Measurements from ENCODE around the gene LCN2.
A peak's percentile ranks its signal among the peaks of the same experiment; 100 is the strongest.

Gene LCN2

GRCh38 chr9:128185979-128186965, 37.0 kb downstream of the LCN2 start:
- Mint-ChIP-seq H3K9me3 (no peaks in the 10 kb centered on the region), H3K36me3 (ENCODE audit: insufficient read depth) (peaks cover 59% of the 10 kb centered on the region), H3K27me3 (no peaks in the 10 kb centered on the region), H3K27ac (peak overlapping the region in 1 of 2 donors; percentile 32), H3K4me3 (no peak overlapping the region), H3K4me1 (ENCODE audit: low read depth in 2 of 2) (peaks cover 21% of the 10 kb centered on the region in 2 donors)
- DNase-seq: no peak
- no peak for ATAC-seq (replicated peaks)

- Mint-ChIP-seq H3K36me3 (ENCODE audit: insufficient read depth) (peaks cover 66% of the 10 kb centered on the region), H3K27me3 (no peaks in the 10 kb centered on the region), H3K4me3 (no peak overlapping the region), H3K27ac (no peak overlapping the region), H3K9me3 (no peaks in the 10 kb centered on the region), H3K4me1 (ENCODE audit: low read depth in 2 of 2) (peaks cover 21 to 25% of the 10 kb centered on the region in 2 donors)
- DNase-seq (no peak), ATAC-seq (replicated peaks) (no peak)
Measured at GRCh38 chr9:128187361-128187760, 38.1 kb downstream of the LCN2 start.

DNA sequence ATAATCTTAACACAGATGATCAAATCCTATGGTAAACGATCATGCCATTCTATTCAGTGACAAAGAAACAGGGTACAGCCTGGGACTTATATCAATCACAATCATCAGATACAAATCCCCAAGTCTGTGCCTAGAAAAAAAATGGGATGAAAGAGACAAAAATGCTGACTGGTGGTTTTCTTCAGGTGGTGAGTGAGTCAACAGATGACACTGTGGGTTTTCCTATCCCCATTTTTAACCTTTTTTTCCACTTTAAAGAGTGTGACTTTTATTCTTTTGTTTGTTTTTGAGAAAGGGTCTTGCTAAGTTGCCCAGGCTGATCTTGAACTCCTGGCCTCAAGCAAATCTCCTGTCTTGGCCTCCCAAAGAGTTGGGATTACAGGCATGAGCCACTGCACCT, 39.0 kb downstream of the LCN2 start:
- peak overlapping the region in 1 of 2 donors; percentile 50 for H3K27ac Mint-ChIP-seq
- no peak overlapping the region for H3K4me3 Mint-ChIP-seq
- H3K27me3 Mint-ChIP-seq: no peaks in the 10 kb centered on the region
- peaks cover 60% of the 10 kb centered on the region for H3K36me3 Mint-ChIP-seq (ENCODE audit: insufficient read depth)
- peaks cover 21 to 25% of the 10 kb centered on the region in 2 donors for H3K4me1 Mint-ChIP-seq (ENCODE audit: low read depth in 2 of 2)
- DNase-seq (no peak), ATAC-seq (replicated peaks) (no peak)
- no peaks in the 10 kb centered on the region for H3K9me3 Mint-ChIP-seq

DNA sequence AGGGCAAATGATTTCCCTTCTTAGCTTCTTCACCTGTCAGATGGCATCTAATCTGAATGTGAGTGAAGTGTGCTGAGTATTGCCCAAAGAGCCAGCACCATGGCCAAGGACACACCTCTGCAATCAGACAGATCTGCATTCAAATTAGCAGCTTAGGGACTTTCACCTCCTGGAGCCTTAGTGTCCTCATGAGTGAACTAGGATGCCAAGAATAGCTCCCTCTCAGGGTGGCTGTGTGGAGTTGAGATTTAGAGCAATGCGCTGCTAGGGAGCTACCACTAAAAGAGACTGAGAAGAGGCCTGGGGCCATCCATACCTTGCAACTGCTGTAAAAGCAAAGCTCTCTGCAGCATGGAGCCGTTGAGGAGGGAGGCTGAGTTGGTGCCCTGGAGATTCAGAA, 40.8 kb downstream of the LCN2 start:
- H3K4me3 Mint-ChIP-seq: peak overlapping the region; percentile 95 to 97
- peaks cover 21 to 25% of the 10 kb centered on the region in 2 donors for H3K4me1 Mint-ChIP-seq (ENCODE audit: low read depth in 2 of 2)
- no peaks in the 10 kb centered on the region for H3K9me3 Mint-ChIP-seq
- ATAC-seq (replicated peaks): no peak
- H3K27ac Mint-ChIP-seq: peak overlapping the region in 1 of 2 donors; percentile 98
- peaks cover 43% of the 10 kb centered on the region for H3K36me3 Mint-ChIP-seq (ENCODE audit: insufficient read depth)
- no peaks in the 10 kb centered on the region for H3K27me3 Mint-ChIP-seq
- DNase-seq: no peak

DNA sequence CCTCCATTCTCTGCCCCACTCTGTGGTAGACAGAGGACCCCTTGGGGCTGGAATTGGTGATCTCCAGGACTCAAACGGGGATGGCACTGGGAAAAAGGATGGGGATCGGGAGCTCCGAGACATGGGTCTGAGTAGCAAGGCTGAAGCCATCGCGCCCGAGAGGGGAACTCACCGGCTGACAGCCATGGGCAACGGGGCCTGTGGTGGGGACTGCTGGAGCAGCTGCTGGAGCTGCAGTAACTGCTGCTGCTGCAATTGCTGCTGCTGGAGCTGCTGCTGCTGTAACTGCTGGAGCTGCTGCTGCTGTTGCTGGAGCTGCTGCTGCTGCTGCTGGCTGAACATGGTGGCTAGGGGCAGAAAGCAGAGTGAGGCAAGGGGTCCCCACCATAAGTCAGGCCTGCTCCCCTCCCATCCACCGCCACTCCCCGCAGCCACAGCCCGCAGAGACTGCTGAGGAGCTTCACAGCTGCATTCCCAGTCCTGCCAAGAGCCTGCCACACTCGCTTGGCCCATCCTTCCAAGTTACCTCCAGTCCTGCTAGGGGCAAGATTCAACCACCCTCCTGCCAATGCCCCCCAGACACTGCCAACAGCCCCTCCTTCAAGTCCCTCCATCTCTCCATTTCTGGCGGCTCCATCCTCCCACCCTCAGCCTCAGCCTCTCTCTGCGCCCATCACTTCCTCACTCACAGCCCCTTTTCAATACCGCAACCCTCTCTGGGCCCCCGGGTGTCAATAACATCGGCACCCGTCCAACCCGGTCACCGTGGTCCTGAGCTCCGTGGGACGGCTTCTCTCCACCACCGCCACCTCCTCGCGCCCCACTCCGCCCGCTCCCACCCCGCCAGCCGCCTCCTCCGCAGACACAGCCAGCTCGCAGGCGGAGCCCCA, 41.5 kb downstream of the LCN2 start:
- peak overlapping the region; percentile 95 to 97 for H3K4me3 Mint-ChIP-seq
- H3K9me3 Mint-ChIP-seq: no peaks in the 10 kb centered on the region
- peak overlapping the region; percentile 96 to 98 for H3K27ac Mint-ChIP-seq
- DNase-seq: no peak
- no peaks in the 10 kb centered on the region for H3K27me3 Mint-ChIP-seq
- ATAC-seq (replicated peaks): peak; percentile 61
- peaks cover 37% of the 10 kb centered on the region for H3K36me3 Mint-ChIP-seq (ENCODE audit: insufficient read depth)
- peaks cover 21 to 23% of the 10 kb centered on the region in 2 donors for H3K4me1 Mint-ChIP-seq (ENCODE audit: low read depth in 2 of 2)

GRCh38 chr9:128191406-128192046, 42.3 kb downstream of the LCN2 start, which contains the start of gene CIZ1:
TSS of gene CIZ1 (minus strand) at chr9:128191572. CDS start at chr9:128190857, 715 bp downstream.
- H3K4me3 Mint-ChIP-seq: peak within 1 kb of the TSS; percentile 95 to 97
- peak; percentile 96 for ATAC-seq (replicated peaks)

GRCh38 chr9:128192601-128193371, 43.5 kb downstream of the LCN2 start:
- ATAC-seq (replicated peaks): no peak
- no peak for DNase-seq
- Mint-ChIP-seq H3K27me3 (no peaks in the 10 kb centered on the region), H3K4me1 (ENCODE audit: low read depth in 2 of 2) (peaks cover 13 to 17% of the 10 kb centered on the region in 2 donors), H3K36me3 (ENCODE audit: insufficient read depth) (peaks cover 29% of the 10 kb centered on the region), H3K9me3 (no peaks in the 10 kb centered on the region), H3K27ac (no peak overlapping the region), H3K4me3 (peak overlapping the region in 1 of 2 donors; percentile 25)

More at GRCh38 chr9:128191406-128192046, 42.3 kb downstream of the LCN2 start, which contains the start of gene CIZ1:
- peak; percentile 59 to 67 (median 66) for DNase-seq
- Mint-ChIP-seq H3K27ac (peak within 1 kb of the TSS; percentile 96 to 98), H3K36me3 (ENCODE audit: insufficient read depth) (peaks cover 32% of the 10 kb centered on the region), H3K9me3 (no peaks in the 10 kb centered on the region), H3K4me1 (ENCODE audit: low read depth in 2 of 2) (peaks cover 17 to 20% of the 10 kb centered on the region in 2 donors), H3K27me3 (no peaks in the 10 kb centered on the region)

DNA sequence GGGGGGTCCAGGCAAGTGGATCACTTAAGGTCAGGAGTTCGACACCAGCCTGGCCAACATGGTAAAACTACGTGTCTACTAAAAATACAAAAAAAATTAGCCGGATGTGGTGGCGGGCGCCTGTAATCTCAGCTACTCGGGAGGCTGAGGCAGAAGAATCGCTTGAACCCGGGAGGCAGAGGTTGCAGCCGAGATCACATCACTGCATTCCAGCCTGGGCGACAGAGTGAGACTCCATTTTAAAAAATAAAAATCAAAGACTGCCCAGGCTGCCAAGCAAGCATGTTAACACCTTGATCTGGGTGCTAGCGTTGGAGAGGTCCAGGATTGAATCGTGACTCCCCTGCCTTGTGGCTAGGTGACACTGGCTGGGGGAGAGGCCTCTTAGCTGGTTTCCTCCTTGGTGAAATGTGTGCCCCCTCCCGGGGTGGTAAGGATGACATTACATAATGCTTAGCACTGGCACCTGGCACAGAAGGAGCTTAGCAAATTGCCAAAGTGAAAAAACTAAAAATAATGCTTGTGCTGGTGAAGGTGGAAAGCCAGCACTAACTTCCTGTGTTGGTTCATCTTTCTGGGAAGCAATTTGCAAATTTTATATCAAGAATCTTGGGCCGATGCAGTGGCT, 44.3 kb downstream of the LCN2 start:
- Mint-ChIP-seq H3K9me3 (no peaks in the 10 kb centered on the region), H3K27ac (no peak overlapping the region), H3K4me3 (no peak overlapping the region), H3K4me1 (ENCODE audit: low read depth in 2 of 2) (peaks cover 10 to 16% of the 10 kb centered on the region in 2 donors), H3K36me3 (ENCODE audit: insufficient read depth) (peaks cover 21% of the 10 kb centered on the region), H3K27me3 (no peaks in the 10 kb centered on the region)
- ATAC-seq (replicated peaks) (no peak), DNase-seq (no peak)

DNA sequence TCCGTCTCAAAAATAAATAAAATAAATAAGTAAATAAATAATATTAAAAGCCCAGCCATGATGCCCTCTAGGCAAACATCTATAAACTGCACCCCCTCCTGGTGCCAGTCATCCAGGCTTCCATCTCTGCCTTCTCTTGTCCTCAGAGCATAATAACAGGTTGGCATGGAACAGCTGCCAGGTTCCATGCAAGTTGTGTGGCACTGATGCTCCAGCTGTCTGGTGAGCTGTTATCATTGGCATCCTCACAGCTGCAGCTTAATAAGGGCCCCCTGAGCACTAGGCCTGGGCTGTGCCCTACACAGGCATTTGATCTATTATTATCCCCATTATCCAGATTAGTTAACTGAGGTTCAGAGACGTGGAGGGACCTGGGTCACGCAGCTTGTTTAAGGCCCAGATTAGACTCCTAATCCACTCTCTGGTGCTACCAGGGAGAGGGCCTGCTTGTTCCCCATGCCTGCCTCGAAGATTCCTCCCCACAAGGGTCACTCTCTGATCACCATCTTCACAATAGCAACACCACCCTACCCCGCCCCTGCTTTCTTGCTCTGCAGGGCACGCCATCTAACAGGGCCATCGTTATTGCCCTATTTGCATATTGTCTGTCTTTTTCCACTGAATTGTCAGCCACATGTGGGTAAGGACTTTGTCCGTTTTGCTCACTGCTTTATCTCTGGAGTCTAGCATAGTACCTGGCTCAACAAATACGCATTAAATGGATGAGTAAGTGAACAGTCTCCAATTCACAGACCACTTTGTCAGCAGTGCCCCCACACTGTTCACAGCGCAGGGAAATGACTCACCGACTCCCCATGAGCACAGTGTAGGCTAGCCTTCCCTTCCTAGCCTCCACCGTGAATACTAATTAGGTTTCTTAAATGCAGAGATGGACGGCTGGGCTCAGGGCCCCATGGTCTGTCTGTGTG, 52.5 kb downstream of the LCN2 start:
- no peaks in the 10 kb centered on the region for H3K9me3 Mint-ChIP-seq
- DNase-seq (no peak), ATAC-seq (replicated peaks) (no peak)
- no peak overlapping the region for H3K27ac Mint-ChIP-seq
- no peak overlapping the region for H3K4me3 Mint-ChIP-seq
- H3K27me3 Mint-ChIP-seq: peaks cover 20 to 29% of the 10 kb centered on the region in 2 donors
- peaks cover 0 to 4% of the 10 kb centered on the region in 2 donors for H3K4me1 Mint-ChIP-seq (ENCODE audit: low read depth in 2 of 2)
- no peaks in the 10 kb centered on the region for H3K36me3 Mint-ChIP-seq (ENCODE audit: insufficient read depth)

- Mint-ChIP-seq H3K36me3 (ENCODE audit: insufficient read depth) (no peaks in the 10 kb centered on the region), H3K27ac (peak overlapping the region in 1 of 2 donors; percentile 66)
- ATAC-seq (replicated peaks): no peak
Measured at GRCh38 chr9:128202648-128203023, 53.4 kb downstream of the LCN2 start.

More at GRCh38 chr9:128202648-128203023, 53.4 kb downstream of the LCN2 start:
- no peak for DNase-seq
- no peaks in the 10 kb centered on the region for H3K9me3 Mint-ChIP-seq
- H3K4me1 Mint-ChIP-seq (ENCODE audit: low read depth in 2 of 2): peaks cover 0 to 4% of the 10 kb centered on the region in 2 donors
- peaks cover 26 to 36% of the 10 kb centered on the region in 2 donors for H3K27me3 Mint-ChIP-seq
- H3K4me3 Mint-ChIP-seq: peak overlapping the region; percentile 64 to 69

Measured in effector memory CD8-positive, alpha-beta T cell (primary cell).